IMR-90 (cell line): ENCODE measurements around the gene ZFP42. TPM values are rescaled to one million over a fixed set of nuclear protein-coding genes. Genes with fewer than 3 reads are reported as not detected.

Experiments used
- ATAC-seq: fragments of 200-7000 bp; cut with Tn5 transposase; 2 replicates; pipeline ENCODE4 v1.9.1; 2020; ENCODE audit warnings: low read depth, mild to moderate bottlenecking, moderate library complexity
- BruUV-seq: library from RNA; stranded (reverse); fragments of 400-500 nt; replicated peaks from 2 replicates; lab custom pipeline; 2021; lab: Mats Ljungman, UMichigan
- CTCF ChIA-PET: fragments of 300-600 bp; formaldehyde crosslinking; extraction: SDS; loops from one replicate; lab custom pipeline; 2021; ENCODE audit warnings: antibody characterized with exemption; lab: Yijun Ruan, JAX
- POLR2A ChIA-PET: fragments of 300-600 bp; sonication (Branson Sonifier 250); formaldehyde crosslinking; loops from one replicate; lab custom pipeline; 2022; ENCODE audit warnings: antibody characterized with exemption; ENCODE audit not compliant: unreplicated experiment; lab: Charles Lee
- DNase-seq: peaks from one replicate; pipeline ENCODE4 v3.0.0; 2013
- H2AFZ ChIP-seq: replicated peaks from 2 replicates; pipeline ENCODE3; 2013; ENCODE audit warnings: low read length, mild to moderate bottlenecking; ENCODE audit not compliant: poor library complexity
- H2AK5ac ChIP-seq: 2 replicates; pipeline ENCODE4 v1.6.1; 2013; ENCODE audit warnings: low read depth, low read length, inconsistent platforms
- H2AK9ac ChIP-seq: replicated peaks from 2 replicates; pipeline ENCODE3; 2013; ENCODE audit warnings: mild to moderate bottlenecking, low read depth, low read length, moderate library complexity; ENCODE audit not compliant: poor library complexity
- H2BK120ac ChIP-seq: 2 replicates; pipeline ENCODE4 v1.6.1; 2013; ENCODE audit warnings: low read depth, low read length, inconsistent platforms
- H2BK15ac ChIP-seq: 3 replicates; pipeline ENCODE4 v1.6.1; 2013; ENCODE audit warnings: low read depth, low read length, inconsistent platforms
- H2BK20ac ChIP-seq: 2 replicates; pipeline ENCODE4 v1.6.1; 2013; ENCODE audit warnings: low read depth, mild to moderate bottlenecking, inconsistent platforms, low read length, moderate library complexity
- H2BK5ac ChIP-seq: 2 replicates; pipeline ENCODE4 v1.6.1; 2013; ENCODE audit warnings: mild to moderate bottlenecking, low read depth, low read length, inconsistent platforms; ENCODE audit not compliant: poor library complexity, severe bottlenecking
- H3K14ac ChIP-seq: replicated peaks from 2 replicates; pipeline ENCODE4 v1.6.1; 2013; ENCODE audit warnings: low read depth, low read length, inconsistent platforms
- H3K18ac ChIP-seq: 2 replicates; pipeline ENCODE4 v1.6.1; 2013; ENCODE audit warnings: low read depth, low read length, control low read depth
- H3K23ac ChIP-seq: 2 replicates; pipeline ENCODE4 v1.6.1; 2013; ENCODE audit warnings: low read depth, low read length, inconsistent platforms
- H3K27ac ChIP-seq: 2 replicates; pipeline ENCODE4 v1.5.1; 2013; ENCODE audit warnings: mild to moderate bottlenecking, control low read depth, low read length; ENCODE audit not compliant: insufficient read depth
- H3K27me3 ChIP-seq: 2 replicates; pipeline ENCODE4 v1.6.1; 2013; ENCODE audit warnings: low read length; ENCODE audit not compliant: control insufficient read depth, insufficient read depth
- H3K36me3 ChIP-seq: 2 replicates; pipeline ENCODE4 v1.6.1; 2013; ENCODE audit warnings: low read length, mixed read lengths; ENCODE audit not compliant: control insufficient read depth, insufficient read depth
- H3K4ac ChIP-seq: 2 replicates; pipeline ENCODE4 v1.6.1; 2013; ENCODE audit warnings: low read depth, low read length, inconsistent platforms
- H3K4me1 ChIP-seq: 2 replicates; pipeline ENCODE4 v1.6.1; 2013; ENCODE audit warnings: low read length, mixed read lengths; ENCODE audit not compliant: control insufficient read depth, insufficient read depth
- H3K4me2 ChIP-seq: 2 replicates; pipeline ENCODE4 v1.6.1; 2013; ENCODE audit warnings: low read depth, mild to moderate bottlenecking, control low read depth, low read length, moderate library complexity
- H3K4me3 ChIP-seq: 2 replicates; pipeline ENCODE4 v1.5.1; 2013; ENCODE audit warnings: low read depth, mild to moderate bottlenecking, control low read depth, low read length, moderate library complexity; ENCODE audit not compliant: insufficient read depth
- H3K56ac ChIP-seq: 2 replicates; pipeline ENCODE4 v1.6.1; 2013; ENCODE audit warnings: low read length, inconsistent platforms; ENCODE audit not compliant: insufficient read depth; ENCODE audit errors: extremely low read depth
- H3K79me1 ChIP-seq, 2 experiments: 2 replicates each; pipeline ENCODE4 v1.6.1; 2013; ENCODE audit warnings: low read length in 2 of 2, inconsistent platforms in 1 of 2, low read depth in 1 of 2
- H3K9ac ChIP-seq: 2 replicates; pipeline ENCODE4 v1.6.1; 2013; ENCODE audit warnings: low read depth, low read length, control low read depth
- H3K9me1 ChIP-seq: 2 replicates; pipeline ENCODE4 v1.6.1; 2013; ENCODE audit warnings: low read length, inconsistent platforms; ENCODE audit not compliant: insufficient read depth
- H3K9me3 ChIP-seq: 2 replicates; pipeline ENCODE4 v1.6.1; 2013; ENCODE audit warnings: low read length; ENCODE audit not compliant: control insufficient read depth, insufficient read depth
- H4K20me1 ChIP-seq: 2 replicates; pipeline ENCODE4 v1.6.1; 2013; ENCODE audit warnings: low read length, inconsistent platforms; ENCODE audit not compliant: insufficient read depth
- H4K5ac ChIP-seq: 2 replicates; pipeline ENCODE4 v1.6.1; 2013; ENCODE audit warnings: mild to moderate bottlenecking, low read depth, low read length, control low read depth
- H4K8ac ChIP-seq, 2 experiments: 2 replicates each; pipeline ENCODE4 v1.6.1; 2013; ENCODE audit warnings: low read depth in 2 of 2, low read length in 2 of 2, control low read depth in 1 of 2, inconsistent platforms in 1 of 2
- H4K91ac ChIP-seq: 2 replicates; pipeline ENCODE4 v1.6.1; 2013; ENCODE audit warnings: low read depth, low read length, inconsistent platforms; ENCODE audit not compliant: insufficient read depth
- BHLHE40 ChIP-seq: fragments of 150-350 bp; IDR thresholded peaks from 2 replicates; pipeline ENCODE4 v1.6.1; 2016; ENCODE audit warnings: mild to moderate bottlenecking, low read depth, low read length
- CEBPB ChIP-seq: IDR thresholded peaks from 2 replicates; pipeline ENCODE4 v1.6.1; 2012; ENCODE audit warnings: low read depth, low read length, improper control_type of control experiment
- CHD1 ChIP-seq: IDR thresholded peaks from 2 replicates; pipeline ENCODE4 v1.6.1; 2012; ENCODE audit warnings: low read depth, low read length, improper control_type of control experiment
- CTCF ChIP-seq: conservative IDR thresholded peaks from 2 replicates; pipeline ENCODE4 v1.5.1; 2012; ENCODE audit warnings: mild to moderate bottlenecking, low read depth, low read length, improper control_type of control experiment
- FOS ChIP-seq: fragments of 150-350 bp; IDR thresholded peaks from 2 replicates; pipeline ENCODE4 v1.6.1; 2016; ENCODE audit warnings: low read depth, low read length
- MAFK ChIP-seq: IDR thresholded peaks from 2 replicates; pipeline ENCODE4 v1.6.1; 2012; ENCODE audit warnings: low read depth, low read length, improper control_type of control experiment
- MAZ ChIP-seq: IDR thresholded peaks from 2 replicates; pipeline ENCODE4 v1.6.1; 2012; ENCODE audit warnings: low read depth, mild to moderate bottlenecking, low read length, improper control_type of control experiment, moderate library complexity, borderline replicate concordance
- MXI1 ChIP-seq: IDR thresholded peaks from 2 replicates; pipeline ENCODE4 v1.6.1; 2012; ENCODE audit warnings: low read depth, mild to moderate bottlenecking, low read length, moderate library complexity, borderline replicate concordance
- NFE2L2 ChIP-seq: fragments of 150-350 bp; IDR thresholded peaks from 2 replicates; pipeline ENCODE4 v1.6.1; 2016; ENCODE audit warnings: low read depth, mild to moderate bottlenecking, low read length
- POLR2A ChIP-seq: IDR thresholded peaks from 2 replicates; pipeline ENCODE4 v1.6.1; 2012; ENCODE audit warnings: mild to moderate bottlenecking, low read depth, low read length
- RAD21 ChIP-seq: IDR thresholded peaks from 2 replicates; pipeline ENCODE4 v1.6.1; 2012; ENCODE audit warnings: low read length, improper control_type of control experiment
- RCOR1 ChIP-seq: IDR thresholded peaks from 2 replicates; pipeline ENCODE4 v1.6.1; 2012; ENCODE audit warnings: mild to moderate bottlenecking, low read length, improper control_type of control experiment; ENCODE audit not compliant: insufficient replicate concordance
- RFX5 ChIP-seq: IDR thresholded peaks from 2 replicates; pipeline ENCODE4 v1.8.0; 2012; ENCODE audit warnings: low read depth, mild to moderate bottlenecking, low read length, moderate library complexity
- SMC3 ChIP-seq: fragments of 150-350 bp; IDR thresholded peaks from 2 replicates; pipeline ENCODE4 v1.6.1; 2016; ENCODE audit warnings: low read depth, mild to moderate bottlenecking, antibody characterized with exemption, low read length, moderate library complexity
- USF2 ChIP-seq: fragments of 150-350 bp; IDR thresholded peaks from 2 replicates; pipeline ENCODE4 v1.6.1; 2017; ENCODE audit warnings: mild to moderate bottlenecking, antibody characterized with exemption, low read length, low read depth
- WGBS, 2 experiments: methylation state at CpG; one replicate each; pipeline versions ENCODE4 v1.1.5 to v1.1.7; 2013; ENCODE audit warnings: missing lambda C conversion rate in 2 of 2; ENCODE audit not compliant: insufficient read length in 1 of 2; ENCODE audit errors: extremely low coverage in 2 of 2; 5-methylcytosine and 5-hydroxymethylcytosine counted together
- dilution Hi-C: fragments of 300-500 bp; cut with HindIII; formaldehyde crosslinking; loops from one replicate; pipeline ENCODE4 v1.14.3; 2018; ENCODE audit warnings: low sequenced_read_pairs; ENCODE audit not compliant: unreplicated experiment
- in situ Hi-C: fragments of 300-500 bp; cut with MboI; formaldehyde crosslinking; loops from 3 replicates; pipeline ENCODE4 v1.14.3; 2019; ENCODE audit warnings: low sequenced_read_pairs, inconsistent platforms, mixed read lengths
- intact Hi-C: fragments of 100-400 bp; cut with micrococcal nuclease; formaldehyde crosslinking; loops from 2 replicates; pipeline ENCODE4 v1.10.0; 2022
- polyA plus RNA-seq, 3 experiments: library from polyadenylated mRNA; depleted of rRNA; stranded (reverse); fragments of >200 nt; gene quantifications; 2 replicates each; pipeline ENCODE4 v1.2.3, GENCODE V29; 2012; ENCODE audit warnings: low replicate concordance in 1 of 3
- total RNA-seq: library from RNA; depleted of rRNA; stranded (reverse); fragments of >200 nt; gene quantifications from 2 replicates; pipeline ENCODE4 v1.2.3, GENCODE V29; 2012
- TF ChIP-seq, protein P1 (sequence below): fragments of 150-350 bp; IDR thresholded peaks from 2 replicates; pipeline ENCODE4 v1.6.1; 2016; ENCODE audit warnings: low read depth, mild to moderate bottlenecking, low read length, moderate library complexity, borderline replicate concordance

The ZFP42 gene
- total and polyA plus RNA-seq, 2 of the 4 experiments (the other 2 are of a cell fraction) = not detected

DNA sequence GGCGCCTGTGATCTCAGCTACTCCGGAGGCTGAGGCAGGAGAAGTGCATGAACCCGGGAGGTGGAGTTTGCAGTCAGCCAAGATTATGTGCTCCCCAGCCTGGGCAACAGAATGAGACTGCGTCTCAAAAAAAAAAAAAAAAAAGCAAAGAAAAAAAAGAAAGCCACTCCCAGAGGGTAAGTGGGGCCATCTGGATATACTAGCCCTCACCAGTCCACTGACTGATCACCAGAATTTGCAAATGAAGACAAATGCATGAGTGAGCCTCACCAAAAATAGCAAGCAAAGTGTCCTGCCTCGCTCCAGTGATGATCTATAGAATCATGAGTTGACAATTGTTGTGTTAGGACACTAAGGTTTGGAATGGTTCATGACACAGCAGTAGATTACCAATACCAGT, 47.6 kb downstream of the ZFP42 start:
- POLR2A ChIA-PET = no interaction called here
- H4K8ac ChIP-seq = no peak overlapping the region
- no peak overlapping the region for H3K14ac ChIP-seq
- H3K18ac ChIP-seq = no peak overlapping the region
- H4K5ac ChIP-seq = no peak overlapping the region
- CTCF ChIA-PET = no interaction called here
- no peak overlapping the region for H2AK9ac ChIP-seq
- ATAC-seq (no peak), DNase-seq (no peak)
- TF ChIP-seq USF2 (no peak), RAD21 (no peak), FOS (no peak), RFX5 (no peak), MAFK (no peak), MAZ (no peak), NFE2L2 (no peak), RCOR1 (no peak), MXI1 (no peak), CHD1 (no peak), CEBPB (no peak), CTCF (no peak), SMC3 (no peak), POLR2A (no peak), BHLHE40 (no peak)
- TF ChIP-seq, protein P1, sequence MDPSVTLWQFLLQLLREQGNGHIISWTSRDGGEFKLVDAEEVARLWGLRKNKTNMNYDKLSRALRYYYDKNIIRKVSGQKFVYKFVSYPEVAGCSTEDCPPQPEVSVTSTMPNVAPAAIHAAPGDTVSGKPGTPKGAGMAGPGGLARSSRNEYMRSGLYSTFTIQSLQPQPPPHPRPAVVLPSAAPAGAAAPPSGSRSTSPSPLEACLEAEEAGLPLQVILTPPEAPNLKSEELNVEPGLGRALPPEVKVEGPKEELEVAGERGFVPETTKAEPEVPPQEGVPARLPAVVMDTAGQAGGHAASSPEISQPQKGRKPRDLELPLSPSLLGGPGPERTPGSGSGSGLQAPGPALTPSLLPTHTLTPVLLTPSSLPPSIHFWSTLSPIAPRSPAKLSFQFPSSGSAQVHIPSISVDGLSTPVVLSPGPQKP = no peak
- no peaks in the 10 kb centered on the region for H3K27me3 ChIP-seq
- intact Hi-C loops = no loop called here
- no TSS peak for BruUV-seq
- H3K4me3 ChIP-seq = no peak overlapping the region
- in situ Hi-C loops = no loop called here
- no peak overlapping the region for H2BK15ac ChIP-seq
- no peaks in the 10 kb centered on the region for H3K4me1 ChIP-seq
- no peak overlapping the region for H3K4ac ChIP-seq
- H3K9ac ChIP-seq = no peak overlapping the region
- H3K23ac ChIP-seq = no peak overlapping the region
- no peak overlapping the region for H2BK120ac ChIP-seq
- H2AFZ ChIP-seq = no peak overlapping the region
- no peak overlapping the region for H2AK5ac ChIP-seq
- dilution Hi-C loops = no loop called here
- H3K9me1 ChIP-seq = no peaks in the 10 kb centered on the region
- H4K91ac ChIP-seq = no peak overlapping the region
- peaks cover 2% of the 10 kb centered on the region; the same call in 1 of the 2 replicates for H3K9me3 ChIP-seq
- H3K56ac ChIP-seq = no peak overlapping the region
- no peaks in the 10 kb centered on the region for H4K20me1 ChIP-seq
- no peaks in the 10 kb centered on the region for H3K36me3 ChIP-seq
- no peak overlapping the region for H2BK20ac ChIP-seq
- 80% methylated on average over 3 of the region's 5 CpGs; no CpG with 5 or more reads in 1 of the 2 experiments for WGBS, 2 experiments
- H2BK5ac ChIP-seq = no peak overlapping the region
- H3K79me1 ChIP-seq = no peaks in the 10 kb centered on the region
- H3K27ac ChIP-seq = no peak overlapping the region
- no peak overlapping the region for H3K4me2 ChIP-seq
